Measurements from ENCODE around the gene HSD11B2.

HSD11B2 gene

DNA sequence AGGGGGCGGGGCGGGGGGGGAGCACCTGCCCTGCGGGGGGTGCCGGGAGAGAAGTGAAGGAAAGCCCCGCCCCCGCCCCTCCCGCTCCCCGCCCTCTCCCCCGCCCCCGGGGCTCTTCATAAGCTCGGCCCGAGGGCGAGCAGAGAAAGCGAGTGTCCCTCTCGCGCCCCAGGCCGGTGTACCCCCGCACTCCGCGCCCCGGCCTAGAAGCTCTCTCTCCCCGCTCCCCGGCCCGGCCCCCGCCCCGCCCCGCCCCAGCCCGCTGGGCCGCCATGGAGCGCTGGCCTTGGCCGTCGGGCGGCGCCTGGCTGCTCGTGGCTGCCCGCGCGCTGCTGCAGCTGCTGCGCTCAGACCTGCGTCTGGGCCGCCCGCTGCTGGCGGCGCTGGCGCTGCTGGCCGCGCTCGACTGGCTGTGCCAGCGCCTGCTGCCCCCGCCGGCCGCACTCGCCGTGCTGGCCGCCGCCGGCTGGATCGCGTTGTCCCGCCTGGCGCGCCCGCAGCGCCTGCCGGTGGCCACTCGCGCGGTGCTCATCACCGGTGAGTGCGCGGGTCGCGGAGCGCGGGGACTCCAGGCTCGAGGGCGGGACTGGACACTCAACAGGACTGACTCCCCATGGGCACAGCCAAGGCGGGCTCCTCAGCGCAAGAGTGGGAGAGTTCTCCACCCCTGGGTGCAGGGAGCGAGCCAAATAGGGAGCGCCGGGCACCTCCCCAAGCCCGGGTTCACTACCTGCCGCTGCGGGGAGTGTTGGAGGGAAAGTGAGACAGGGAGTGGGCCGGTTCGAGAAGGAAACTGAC lies at the start of gene HSD11B2:
Gene HSD11B2 (plus strand): TSS at position 145 of the 798 bp plus-strand sequence. CDS start 128 bp downstream, at position 273.
- no peak for DNase-seq

DNA sequence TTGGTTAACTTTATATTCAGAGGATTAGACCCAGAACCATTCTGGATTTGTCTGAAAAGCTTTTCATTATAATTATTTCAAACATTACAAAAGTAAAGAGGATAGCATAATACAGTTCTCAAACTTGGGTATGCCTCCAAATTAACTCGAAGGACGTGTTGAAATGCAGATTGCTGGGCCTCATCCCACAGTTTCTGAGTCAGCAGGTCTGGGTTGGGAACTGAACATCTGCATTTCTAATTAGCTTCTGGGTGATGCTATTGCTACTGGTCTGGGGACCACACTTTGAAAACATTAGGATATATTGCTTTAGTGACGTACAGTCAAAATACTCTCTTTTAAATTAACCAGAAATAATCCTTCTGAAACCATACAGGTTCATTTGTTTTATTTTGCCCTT lies 47.6 kb upstream of the HSD11B2 start:
- no peak for DNase-seq

- DNase-seq, result no peak
These were observed 46.0 kb upstream of the HSD11B2 start for GRCh38 chr16:67384778-67385510.

DNA sequence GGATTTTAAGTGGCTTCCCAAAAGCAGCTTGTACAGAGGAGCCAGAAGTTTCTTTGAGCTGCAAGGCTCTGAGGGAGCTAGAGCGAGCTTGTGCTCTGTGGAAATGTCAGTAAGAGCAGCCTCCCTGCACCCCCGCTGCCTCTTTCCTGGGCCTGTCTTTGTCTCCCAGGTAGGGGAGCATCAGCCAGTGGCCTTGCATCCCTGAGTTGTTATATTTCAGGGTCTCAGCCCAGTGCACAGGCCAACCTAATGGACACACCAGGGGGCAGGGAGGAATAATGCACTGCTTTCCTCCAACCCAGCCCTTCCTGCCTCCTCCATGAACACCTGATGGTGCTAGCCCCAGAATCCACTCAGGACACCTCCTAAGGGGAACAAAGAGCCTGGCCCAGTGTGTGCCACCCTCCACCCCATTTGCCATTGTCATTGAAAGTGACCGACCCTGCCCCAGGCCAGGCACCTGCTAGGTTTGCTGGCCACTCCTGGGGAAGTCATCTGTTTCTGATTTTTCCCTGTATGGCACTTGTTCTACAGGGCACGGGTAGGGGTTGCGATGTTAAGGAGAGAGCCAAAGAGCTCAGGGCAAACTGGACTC lies 44.0 kb upstream of the HSD11B2 start:
- DNase-seq, result no peak

DNA sequence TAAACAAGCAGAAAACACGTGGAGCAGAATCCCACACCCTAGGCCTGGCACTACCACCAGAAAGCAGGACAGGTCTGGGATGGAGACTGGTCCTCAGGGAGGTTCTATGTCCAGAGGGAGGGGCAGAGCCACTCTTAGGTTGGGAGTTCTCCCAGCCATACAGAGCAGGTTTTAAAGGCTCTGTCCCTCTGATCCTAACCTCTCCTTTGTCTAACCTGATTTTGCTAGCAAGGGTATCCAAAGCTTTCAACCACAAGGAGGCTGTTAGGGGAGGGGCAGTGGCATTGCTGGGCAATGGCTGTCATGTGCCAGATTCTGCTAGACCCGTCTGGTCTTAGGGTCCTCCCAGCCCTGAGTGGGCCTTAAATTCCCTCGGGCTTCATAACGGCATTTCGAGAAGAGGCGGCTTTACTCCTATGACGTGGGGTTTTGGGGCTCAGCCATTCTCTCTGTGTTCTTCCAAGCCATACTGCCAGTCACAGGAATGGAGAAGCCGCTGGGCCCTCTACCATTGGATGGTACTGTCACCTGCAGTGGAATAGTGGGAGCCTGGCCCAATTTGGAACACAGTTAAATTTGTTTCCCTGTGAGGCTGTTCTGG lies 43.3 kb upstream of the HSD11B2 start:
- DNase-seq, result no peak

DNA sequence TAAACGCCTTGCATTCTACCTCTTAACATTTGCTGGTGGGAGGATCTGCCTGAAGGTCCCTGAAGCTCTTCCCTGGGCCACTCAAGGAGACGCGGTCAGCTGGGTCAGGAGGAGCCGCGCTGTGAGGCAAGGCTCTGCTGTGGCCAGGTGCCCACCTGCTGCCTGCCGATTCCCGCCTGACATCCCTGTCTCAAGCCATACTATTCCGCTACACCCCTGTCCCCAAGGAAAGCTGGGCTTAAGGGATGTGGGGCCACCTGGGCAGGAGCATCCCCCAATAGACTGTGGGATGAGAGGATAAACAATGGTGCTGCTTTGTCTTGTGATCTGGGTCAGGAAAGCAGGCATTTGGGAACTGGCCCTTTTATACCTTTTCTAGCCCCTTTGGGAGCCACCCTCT lies 42.7 kb upstream of the HSD11B2 start:
- DNase-seq, result no peak

DNA sequence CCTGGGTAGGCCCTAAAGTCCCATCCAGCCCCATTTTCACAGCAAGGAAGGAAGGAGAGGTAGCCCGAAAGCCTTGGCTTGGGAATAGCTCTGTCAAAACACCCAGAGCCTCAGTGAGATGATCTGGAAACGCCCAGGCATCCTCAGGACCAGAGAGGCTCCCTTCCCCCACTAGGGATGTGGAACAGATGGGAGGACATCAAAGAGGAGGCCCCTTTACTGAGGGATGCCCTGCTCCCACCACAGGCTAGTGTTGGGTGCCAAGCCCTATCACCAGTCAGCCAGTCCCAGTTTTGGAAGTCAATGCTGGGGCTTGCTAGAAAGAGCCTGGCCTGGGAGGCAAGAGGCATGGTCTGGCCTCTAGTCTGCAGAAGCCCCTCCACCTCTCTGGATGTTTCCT lies 42.3 kb upstream of the HSD11B2 start:
- DNase-seq, result no peak

DNA sequence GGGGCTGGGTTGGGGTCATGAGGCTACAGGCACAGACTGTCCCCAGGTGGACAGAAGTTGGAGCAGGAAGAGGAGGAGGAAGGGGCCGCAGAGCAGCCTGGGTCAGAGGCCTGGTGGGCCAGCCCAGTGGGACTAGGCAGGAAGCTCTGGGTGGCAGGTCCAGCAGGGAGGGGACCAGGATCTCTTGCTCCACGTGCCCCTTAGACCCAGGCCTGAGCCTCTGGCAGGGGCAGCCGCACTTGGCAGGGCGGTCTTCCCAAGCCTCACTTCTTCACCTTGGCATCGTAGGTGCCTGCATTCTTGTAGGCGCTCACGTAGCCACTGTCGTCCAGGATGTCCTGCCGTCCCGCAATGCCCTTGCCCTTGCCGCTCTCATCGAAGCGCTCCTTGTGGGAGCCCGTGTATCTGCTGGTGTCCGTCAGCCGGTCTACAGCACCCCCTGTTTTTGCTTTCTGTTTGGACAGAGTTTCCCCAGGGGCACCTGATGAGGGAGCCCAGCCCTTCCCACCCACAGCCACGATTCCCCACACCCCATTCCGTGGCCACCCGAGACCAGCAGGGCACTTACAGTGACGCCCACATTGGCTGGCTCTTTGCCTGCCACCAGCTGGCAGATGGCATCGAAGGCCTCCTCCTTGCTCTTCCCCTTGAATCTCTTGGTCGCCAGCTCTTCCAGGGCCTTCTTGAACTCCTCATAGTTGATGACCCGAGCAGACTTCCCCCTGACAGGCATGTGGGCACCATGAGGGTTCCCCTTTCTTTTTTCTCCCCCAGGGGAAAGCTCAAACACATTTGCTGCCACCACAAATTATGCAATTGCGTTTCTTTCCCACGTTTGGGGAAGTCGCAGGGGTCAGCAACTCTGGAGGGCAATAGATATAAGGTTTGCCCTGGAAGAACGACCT lies 40.8 kb upstream of the HSD11B2 start:
- peak; percentile 20 for DNase-seq

DNA sequence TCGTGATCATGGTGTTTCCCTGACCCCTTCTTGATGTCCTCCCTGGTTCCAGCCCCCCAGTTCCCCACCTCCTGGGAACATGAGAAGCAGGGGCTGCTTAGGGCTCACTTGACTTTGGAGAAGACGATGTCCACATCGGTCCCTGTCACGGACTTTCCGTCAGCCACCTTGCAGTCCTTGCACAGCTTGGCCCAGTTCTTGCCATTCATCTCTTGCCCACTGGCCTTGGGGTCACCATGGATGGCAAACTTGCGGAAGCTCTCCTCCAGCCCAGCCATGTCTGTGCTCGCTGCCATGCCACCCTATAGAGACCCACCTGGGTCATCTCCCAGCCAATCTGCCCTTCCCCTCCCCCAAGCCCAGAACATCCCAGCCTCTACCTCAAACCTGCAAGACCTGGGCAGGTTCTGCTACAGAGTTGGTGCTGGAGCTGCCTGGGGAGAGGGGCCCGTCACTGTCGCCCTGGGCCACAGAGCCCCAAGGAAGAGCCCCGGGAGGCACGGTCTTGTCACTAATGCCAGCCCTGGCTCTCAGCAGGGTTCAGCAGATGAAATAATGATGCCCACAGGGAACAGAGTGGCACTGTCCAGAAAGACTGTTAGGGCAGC lies 40.0 kb upstream of the HSD11B2 start:
- DNase-seq, result no peak

GRCh38 chr16:67391424-67392300 lies 39.3 kb upstream of the HSD11B2 start:
- DNase-seq, result no peak

GRCh38 chr16:67392301-67393059 lies 38.4 kb upstream of the HSD11B2 start:
- DNase-seq, result no peak

DNA sequence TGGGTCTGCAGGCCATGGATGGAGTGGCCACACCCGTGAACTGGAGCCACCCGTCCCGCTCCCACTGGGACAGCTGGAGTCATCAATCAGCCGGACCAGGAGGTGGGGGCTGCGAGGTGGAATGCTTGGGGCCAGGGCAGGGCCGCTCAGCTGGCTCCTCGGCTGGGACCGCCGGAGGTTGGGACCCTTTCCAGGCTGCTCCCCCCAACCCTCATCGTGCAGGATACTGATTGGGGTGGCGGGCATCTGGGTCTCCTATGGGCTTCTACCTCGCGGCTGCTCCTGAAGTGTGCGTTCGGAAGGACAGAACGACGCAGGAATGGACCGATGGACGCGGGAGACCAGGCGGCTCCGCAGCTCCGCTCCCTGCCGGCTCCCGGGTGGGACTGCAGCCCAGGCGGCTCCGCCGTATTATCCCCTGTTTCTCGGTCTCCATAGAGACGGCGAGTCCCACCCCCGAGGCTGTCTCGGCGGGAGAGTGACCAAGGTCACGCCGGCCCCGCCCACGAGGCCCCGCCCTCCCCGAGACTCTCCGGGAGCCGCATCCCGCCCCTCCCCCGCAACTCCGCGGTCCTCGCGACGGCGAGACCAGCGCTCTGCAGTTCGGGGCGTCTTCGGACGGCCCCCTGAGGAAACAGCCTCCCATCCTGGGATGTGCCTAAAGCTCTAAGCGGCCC lies 37.7 kb upstream of the HSD11B2 start, which contains the start of gene TPPP3:
Gene TPPP3 (minus strand): TSS at position 388 of the 677 bp plus-strand sequence. CDS start 2,387 bp downstream, outside the sequence.
- no peak for DNase-seq

DNA sequence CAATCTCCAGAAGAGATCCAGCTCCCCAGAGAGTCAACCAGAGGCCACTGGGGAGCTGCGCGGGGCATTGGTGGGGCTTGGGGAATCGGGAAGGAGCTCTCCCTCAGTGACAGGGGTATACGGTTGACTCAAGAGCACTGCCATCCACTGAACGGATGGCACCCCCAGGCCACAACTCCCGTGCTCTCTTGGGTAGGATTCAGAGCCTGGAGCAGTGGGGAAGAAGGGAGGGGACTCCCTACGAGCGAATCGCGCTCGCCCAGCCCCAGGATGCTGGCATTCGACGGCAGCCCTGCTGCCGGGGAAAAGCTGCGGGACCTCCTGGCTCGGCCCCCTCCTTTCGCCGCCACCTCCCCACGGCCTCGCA lies 37.1 kb upstream of the HSD11B2 start:
- no peak for DNase-seq

GRCh38 chr16:67394155-67395104 lies 36.5 kb upstream of the HSD11B2 start:
- no peak for DNase-seq

DNA sequence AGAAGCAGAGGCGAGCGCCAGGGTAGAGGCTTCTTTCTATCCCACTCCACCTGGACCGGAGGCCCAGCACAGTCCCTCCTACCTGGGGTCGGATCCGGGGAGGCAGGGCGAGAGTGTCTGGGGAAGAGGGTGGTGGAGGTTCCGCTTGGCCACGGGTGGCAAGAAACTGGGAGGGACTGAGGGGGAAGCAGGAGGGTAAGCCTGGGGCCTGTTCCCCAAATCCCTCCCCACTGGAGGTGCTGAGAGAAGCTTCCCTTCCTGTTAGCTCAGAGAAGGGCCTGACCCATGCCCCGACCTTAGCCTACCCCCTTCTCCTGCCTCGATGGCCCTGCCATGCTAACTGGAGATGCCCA lies 35.8 kb upstream of the HSD11B2 start:
- DNase-seq, result no peak

DNA sequence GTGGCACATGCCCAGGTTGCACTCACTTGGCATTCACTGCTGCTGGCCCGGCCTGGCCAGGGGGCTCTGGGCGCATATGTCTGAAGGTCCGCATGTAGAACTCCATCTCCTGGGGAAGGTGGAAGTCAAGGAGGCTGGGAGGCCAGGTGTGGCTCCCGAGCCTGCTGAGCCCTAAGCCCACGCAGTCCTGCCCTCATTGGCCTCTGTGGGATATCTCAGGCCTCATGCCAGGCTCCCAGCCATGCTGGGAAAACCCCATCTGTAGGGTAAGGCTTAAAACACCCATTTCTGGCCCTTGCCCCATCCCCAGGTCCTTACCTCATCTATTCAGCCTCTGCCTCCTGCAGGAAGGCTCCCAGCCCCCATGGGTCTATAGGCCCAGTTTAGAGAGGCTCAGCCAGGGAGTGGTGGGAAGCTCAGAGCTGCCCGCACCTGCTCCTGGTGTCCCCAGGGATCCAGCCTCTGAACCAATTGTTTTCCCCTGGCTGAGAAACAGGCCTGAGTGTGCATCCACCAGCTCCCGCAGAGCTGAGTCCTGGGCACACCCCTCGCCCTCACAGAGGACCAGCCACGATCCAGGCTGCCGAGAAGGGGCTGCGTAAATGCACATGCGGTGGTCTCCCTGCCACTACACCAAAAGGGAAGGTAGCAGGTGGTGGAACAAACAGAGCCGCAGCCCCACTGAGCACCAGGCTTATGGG lies 35.3 kb upstream of the HSD11B2 start:
- DNase-seq, result no peak

DNA sequence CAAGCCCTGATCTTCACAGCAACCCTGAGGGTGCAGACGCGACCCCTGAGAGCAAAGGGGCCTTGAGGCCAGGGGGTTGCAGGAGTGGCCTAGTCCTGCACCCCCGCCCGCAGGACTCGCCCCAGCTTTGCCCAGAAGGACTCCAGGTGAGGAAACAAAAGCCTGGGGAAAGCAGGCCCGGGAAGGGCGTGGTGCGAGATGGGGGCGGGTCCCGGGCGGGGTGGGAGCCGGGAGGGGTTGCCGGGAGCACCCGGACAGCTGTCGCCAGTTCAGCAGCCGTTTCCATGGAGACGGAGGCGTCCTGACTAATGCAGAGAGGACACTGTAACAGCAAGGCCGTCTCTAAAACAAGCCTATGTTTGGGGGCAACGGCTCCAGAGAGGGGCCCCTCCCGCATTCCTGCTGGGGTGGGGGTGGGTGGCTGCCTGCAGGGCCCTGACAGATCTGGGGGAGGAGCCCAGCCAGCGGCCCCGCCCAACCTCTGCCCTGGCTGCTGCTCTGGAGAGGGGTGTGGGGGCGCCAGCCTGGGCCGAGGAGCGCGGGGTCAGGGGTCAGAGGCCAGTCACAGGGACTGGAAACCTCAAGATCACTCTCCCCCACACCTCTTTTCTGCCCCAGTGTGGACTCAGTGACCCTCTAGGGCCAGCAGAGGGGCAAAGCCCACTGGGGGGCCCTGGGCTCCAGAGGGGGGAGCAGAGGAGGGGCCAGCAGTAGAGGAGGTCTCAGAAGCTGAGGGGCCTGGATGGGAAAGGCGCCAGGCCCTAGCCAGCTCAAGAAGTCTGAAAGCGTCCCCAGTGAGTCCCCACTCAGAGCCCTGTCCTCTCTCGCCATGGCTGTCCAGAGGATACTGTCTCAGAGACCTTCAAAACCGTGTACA lies 34.5 kb upstream of the HSD11B2 start:
- no peak for DNase-seq

All from SIG-M5 (cell line).